ENCODE results near the gene AGPS.

- no peak for TF ChIP-seq SETDB1 (CRISPR knock-in tag; IDR thresholded peaks at IDR 0.05; ENCODE audit: borderline replicate concordance)
- TF ChIP-seq ZNF549 (CRISPR knock-in tag; IDR thresholded peaks at IDR 0.05) = no peak
Measured at GRCh38 chr2:177523781-177524180, 131.2 kb downstream of the AGPS start.
